ENCODE data around the gene MPHOSPH6. TPM values are rescaled to one million over a fixed set of nuclear protein-coding genes. Genes with fewer than 3 reads are reported as not detected.
A peak's percentile ranks its signal among the peaks of the same experiment; 100 is the strongest.
"Not testable (repeated sequence)": the region's sequence is repeated elsewhere in the genome, so short reads cannot be mapped to it uniquely, and the experiment has no call there.

Gene MPHOSPH6
- polyA plus RNA-seq (2013, experiment 1 of 4) = 60.0 TPM
- 59.4 TPM for polyA plus RNA-seq (2013, experiment 2 of 4)
- polyA plus RNA-seq (2013, experiment 3 of 4) = 52.9 TPM
- polyA plus RNA-seq (2013, experiment 4 of 4) = 65.3 TPM

DNA sequence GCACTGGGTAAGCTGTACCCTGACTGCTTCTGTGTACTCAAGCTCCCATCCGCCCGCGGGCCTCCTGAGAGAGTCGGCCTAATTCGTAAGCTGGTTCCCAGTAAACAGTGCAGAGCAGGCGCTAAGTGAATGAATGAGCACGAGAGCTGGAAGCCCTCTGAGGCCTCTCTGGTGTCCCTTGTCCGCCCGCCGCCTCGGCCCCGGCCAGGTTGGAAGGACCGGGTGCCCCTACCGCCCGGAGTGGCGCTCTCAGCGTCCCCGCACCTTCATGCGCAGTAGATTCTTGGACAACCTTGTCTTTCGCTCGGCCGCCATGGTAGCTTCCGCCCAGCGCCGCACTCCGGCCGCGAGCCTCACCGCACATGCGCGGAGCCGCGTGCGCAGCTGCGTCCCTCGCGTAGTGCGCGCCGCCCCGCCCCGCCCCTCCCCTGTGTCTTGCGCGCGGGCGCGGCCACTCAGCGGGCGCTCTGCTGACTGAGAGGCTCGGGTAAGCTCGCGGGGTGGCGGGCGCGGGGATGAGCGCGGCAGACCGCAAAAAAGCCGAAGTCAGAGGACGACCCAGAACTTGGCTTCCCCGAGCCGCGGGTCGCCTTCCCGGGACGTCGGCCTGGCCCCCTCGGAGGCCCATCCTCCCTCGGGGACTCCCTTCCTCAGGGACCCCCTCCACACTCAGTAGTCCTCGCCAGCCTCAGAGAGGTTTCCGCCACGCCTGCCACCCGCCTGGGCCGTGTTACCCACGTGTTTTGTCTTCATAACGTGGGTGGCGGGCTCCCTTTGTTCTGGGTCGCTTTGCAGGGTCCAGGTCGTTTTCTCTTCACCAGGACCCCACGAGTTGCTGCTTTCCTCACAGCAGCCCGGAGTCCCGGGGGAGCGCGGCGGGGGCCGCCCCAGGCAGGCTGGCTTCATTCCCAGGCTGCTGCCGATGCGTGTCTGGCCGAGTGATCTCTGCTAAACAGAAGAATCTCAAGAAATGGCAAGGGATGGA lies at the start of gene MPHOSPH6:
MPHOSPH6 (minus strand) TSS at position 364 of the 985 bp plus-strand sequence; CDS start at position 315, 49 bp downstream.
- 0 to 1% methylated on average over 89 of the region's 89 CpGs for WGBS, 2 experiments
- H3K9me3 ChIP-seq (ENCODE audit: control insufficient read depth, low read length) = no peaks in the 10 kb centered on the region
- H3K4me3 ChIP-seq (ENCODE audit: insufficient read depth, low read depth, low read length) = peak within 1 kb of the TSS; percentile 59
- H3K36me3 ChIP-seq (ENCODE audit: control insufficient read depth, insufficient read depth, low read length) = peaks cover 20% of the 10 kb centered on the region
- H3K27ac ChIP-seq (ENCODE audit: insufficient read depth, low read depth, low read length, poor library complexity, severe bottlenecking) = peak within 1 kb of the TSS; percentile 20
- peaks cover 25% of the 10 kb centered on the region for H3K27me3 ChIP-seq (ENCODE audit: control insufficient read depth, insufficient read depth, low read length, poor library complexity, severe bottlenecking)
- H3K4me1 ChIP-seq (ENCODE audit: control insufficient read depth, insufficient read depth, low read length) = no peaks in the 10 kb centered on the region

DNA sequence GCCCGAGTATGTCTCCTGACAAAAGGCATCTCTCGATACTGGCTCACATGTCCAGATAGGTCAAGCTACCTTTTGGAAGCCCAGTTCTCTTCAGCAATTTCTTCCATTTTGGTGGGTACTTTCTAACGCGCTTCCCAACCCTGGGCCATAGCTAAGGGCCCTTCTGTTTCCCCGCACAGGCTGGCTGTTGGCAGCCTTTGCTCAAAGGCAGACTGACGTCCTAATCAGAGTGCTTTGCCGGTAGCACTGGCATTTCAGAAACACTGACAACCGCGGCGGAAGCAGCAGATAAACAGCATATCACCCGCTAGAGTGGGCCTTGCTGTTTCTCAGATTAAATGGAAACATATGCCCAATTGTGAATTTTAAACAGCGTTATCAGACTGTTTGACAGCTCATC lies 49.3 kb upstream of the MPHOSPH6 start:
- 92 to 93% methylated on average over 12 of the region's 12 CpGs for WGBS, 2 experiments
- H3K4me3 ChIP-seq (ENCODE audit: insufficient read depth, low read depth, low read length) = no peak overlapping the region
- no peaks in the 10 kb centered on the region for H3K4me1 ChIP-seq (ENCODE audit: control insufficient read depth, insufficient read depth, low read length)
- no peak overlapping the region for H3K27ac ChIP-seq (ENCODE audit: insufficient read depth, low read depth, low read length, poor library complexity, severe bottlenecking)
- H3K27me3 ChIP-seq (ENCODE audit: control insufficient read depth, insufficient read depth, low read length, poor library complexity, severe bottlenecking) = no peaks in the 10 kb centered on the region
- no peaks in the 10 kb centered on the region for H3K9me3 ChIP-seq (ENCODE audit: control insufficient read depth, low read length)
- no peaks in the 10 kb centered on the region for H3K36me3 ChIP-seq (ENCODE audit: control insufficient read depth, insufficient read depth, low read length)

DNA sequence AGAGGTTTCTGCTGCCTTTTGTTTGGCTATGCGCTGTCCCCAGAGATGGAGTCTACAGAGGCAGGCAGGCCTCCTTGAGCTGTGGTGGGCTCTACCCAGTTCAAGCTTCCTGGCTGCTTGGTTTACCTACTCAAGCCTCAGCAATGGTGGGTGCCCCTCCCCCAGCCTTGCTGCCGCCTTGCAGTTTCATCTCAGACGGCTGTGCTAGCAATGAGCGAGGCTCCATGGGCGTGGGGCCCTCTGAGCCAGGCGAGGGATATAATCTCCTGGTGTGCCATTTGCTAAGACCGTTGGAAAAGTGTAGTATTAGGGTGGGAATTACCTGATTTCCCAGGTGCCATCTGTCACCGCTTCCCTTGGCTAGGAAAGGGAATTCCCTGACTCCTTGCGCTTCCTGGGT lies 39.3 kb upstream of the MPHOSPH6 start:
- not testable (repeated sequence) for H3K27ac ChIP-seq (ENCODE audit: insufficient read depth, low read depth, low read length, poor library complexity, severe bottlenecking); H3K9me3 ChIP-seq (ENCODE audit: control insufficient read depth, low read length); H3K4me3 ChIP-seq (ENCODE audit: insufficient read depth, low read depth, low read length); H3K27me3 ChIP-seq (ENCODE audit: control insufficient read depth, insufficient read depth, low read length, poor library complexity, severe bottlenecking); H3K4me1 ChIP-seq (ENCODE audit: control insufficient read depth, insufficient read depth, low read length); H3K36me3 ChIP-seq (ENCODE audit: control insufficient read depth, insufficient read depth, low read length)
- 93 to 95% methylated on average over 9 of the region's 9 CpGs for WGBS, 2 experiments

DNA sequence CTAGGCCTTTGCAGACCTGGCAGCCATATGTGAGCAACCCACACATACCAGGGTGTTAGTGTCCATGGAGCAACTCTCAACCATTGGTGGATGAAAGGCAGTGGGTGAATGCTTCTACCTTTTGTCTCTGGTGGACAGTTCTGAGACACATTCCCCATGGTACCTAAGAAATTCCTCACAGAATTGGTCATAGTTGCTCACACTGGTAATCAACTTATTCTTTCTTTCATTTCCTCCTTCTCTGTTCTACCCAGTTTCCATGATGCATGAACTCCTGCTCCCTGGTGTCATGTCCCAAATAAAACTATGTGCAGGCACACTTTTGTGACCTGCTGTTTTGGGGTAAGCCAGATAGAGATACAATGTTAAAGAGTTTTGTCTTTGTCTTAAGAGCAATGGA lies 33.2 kb upstream of the MPHOSPH6 start:
- no peak overlapping the region for H3K27ac ChIP-seq (ENCODE audit: insufficient read depth, low read depth, low read length, poor library complexity, severe bottlenecking)
- no peaks in the 10 kb centered on the region for H3K27me3 ChIP-seq (ENCODE audit: control insufficient read depth, insufficient read depth, low read length, poor library complexity, severe bottlenecking)
- H3K4me1 ChIP-seq (ENCODE audit: control insufficient read depth, insufficient read depth, low read length) = no peaks in the 10 kb centered on the region
- no peaks in the 10 kb centered on the region for H3K36me3 ChIP-seq (ENCODE audit: control insufficient read depth, insufficient read depth, low read length)
- H3K4me3 ChIP-seq (ENCODE audit: insufficient read depth, low read depth, low read length) = no peak overlapping the region
- H3K9me3 ChIP-seq (ENCODE audit: control insufficient read depth, low read length) = no peaks in the 10 kb centered on the region

- Histone ChIP-seq H3K4me3 (ENCODE audit: insufficient read depth, low read depth, low read length) (no peak overlapping the region), H3K27me3 (ENCODE audit: control insufficient read depth, insufficient read depth, low read length, poor library complexity, severe bottlenecking) (no peaks in the 10 kb centered on the region), H3K4me1 (ENCODE audit: control insufficient read depth, insufficient read depth, low read length) (no peaks in the 10 kb centered on the region), H3K9me3 (ENCODE audit: control insufficient read depth, low read length) (no peaks in the 10 kb centered on the region), H3K27ac (ENCODE audit: insufficient read depth, low read depth, low read length, poor library complexity, severe bottlenecking) (no peak overlapping the region), H3K36me3 (ENCODE audit: control insufficient read depth, insufficient read depth, low read length) (no peaks in the 10 kb centered on the region)
- WGBS, 2 experiments = 100% methylated on average over 1 of the region's 1 CpG; no CpG with 5 or more reads in 1 of the 2 experiments
Measured at GRCh38 chr16:82201926-82202325, 31.9 kb upstream of the MPHOSPH6 start.

GRCh38 chr16:82201351-82201750 lies 31.3 kb upstream of the MPHOSPH6 start:
- H3K36me3 ChIP-seq (ENCODE audit: control insufficient read depth, insufficient read depth, low read length) = no peaks in the 10 kb centered on the region
- no peak overlapping the region for H3K4me3 ChIP-seq (ENCODE audit: insufficient read depth, low read depth, low read length)
- WGBS, 2 experiments = 64 to 86% methylated on average over 1 to 2 of the region's 2 CpGs
- no peaks in the 10 kb centered on the region for H3K27me3 ChIP-seq (ENCODE audit: control insufficient read depth, insufficient read depth, low read length, poor library complexity, severe bottlenecking)
- no peaks in the 10 kb centered on the region for H3K9me3 ChIP-seq (ENCODE audit: control insufficient read depth, low read length)
- H3K27ac ChIP-seq (ENCODE audit: insufficient read depth, low read depth, low read length, poor library complexity, severe bottlenecking) = no peak overlapping the region
- H3K4me1 ChIP-seq (ENCODE audit: control insufficient read depth, insufficient read depth, low read length) = no peaks in the 10 kb centered on the region

- Histone ChIP-seq H3K27me3 (ENCODE audit: control insufficient read depth, insufficient read depth, low read length, poor library complexity, severe bottlenecking) (no peaks in the 10 kb centered on the region), H3K9me3 (ENCODE audit: control insufficient read depth, low read length) (no peaks in the 10 kb centered on the region), H3K36me3 (ENCODE audit: control insufficient read depth, insufficient read depth, low read length) (no peaks in the 10 kb centered on the region), H3K27ac (ENCODE audit: insufficient read depth, low read depth, low read length, poor library complexity, severe bottlenecking) (no peak overlapping the region), H3K4me1 (ENCODE audit: control insufficient read depth, insufficient read depth, low read length) (no peaks in the 10 kb centered on the region), H3K4me3 (ENCODE audit: insufficient read depth, low read depth, low read length) (no peak overlapping the region)
- WGBS, 2 experiments = 89 to 100% methylated on average over 1 of the region's 1 CpG
Measured at GRCh38 chr16:82199209-82199608, 29.2 kb upstream of the MPHOSPH6 start.

GRCh38 chr16:82197540-82198240 lies 27.7 kb upstream of the MPHOSPH6 start:
- Histone ChIP-seq H3K4me3 (ENCODE audit: insufficient read depth, low read depth, low read length) (no peak overlapping the region), H3K4me1 (ENCODE audit: control insufficient read depth, insufficient read depth, low read length) (no peaks in the 10 kb centered on the region)
- 88 to 91% methylated on average over 7 of the region's 7 CpGs for WGBS, 2 experiments

DNA sequence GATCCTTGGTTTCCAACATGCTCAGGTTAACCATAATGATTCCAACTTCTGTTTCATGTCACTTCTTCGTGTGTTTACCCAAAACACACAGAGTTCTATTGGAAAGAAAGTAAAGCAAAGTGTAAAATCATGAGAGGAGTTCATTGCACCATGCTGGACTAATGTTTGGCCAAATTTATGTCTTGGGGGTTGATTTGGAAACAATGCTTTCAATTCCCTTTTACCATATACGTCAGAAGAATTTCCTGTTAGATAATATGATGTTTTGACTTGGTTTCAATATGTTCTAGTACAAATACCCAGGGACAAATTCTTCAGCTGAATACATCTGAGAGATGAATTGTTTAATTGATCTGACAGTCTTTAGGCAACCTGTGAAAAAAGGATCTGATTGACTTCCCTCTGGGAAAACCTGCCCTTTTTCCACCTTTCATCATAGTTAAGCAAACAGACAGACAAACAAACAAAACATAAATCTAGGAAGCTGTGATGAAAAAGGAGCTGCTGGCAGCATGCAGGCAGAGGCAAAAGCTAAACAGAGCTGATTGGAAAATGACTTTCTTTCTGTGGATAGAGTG lies 26.0 kb upstream of the MPHOSPH6 start:
- no peaks in the 10 kb centered on the region for H3K4me1 ChIP-seq (ENCODE audit: control insufficient read depth, insufficient read depth, low read length)
- no peaks in the 10 kb centered on the region for H3K27me3 ChIP-seq (ENCODE audit: control insufficient read depth, insufficient read depth, low read length, poor library complexity, severe bottlenecking)
- 96 to 100% methylated on average over 1 to 2 of the region's 2 CpGs for WGBS, 2 experiments
- no peak overlapping the region for H3K4me3 ChIP-seq (ENCODE audit: insufficient read depth, low read depth, low read length)
- H3K9me3 ChIP-seq (ENCODE audit: control insufficient read depth, low read length) = no peaks in the 10 kb centered on the region
- H3K27ac ChIP-seq (ENCODE audit: insufficient read depth, low read depth, low read length, poor library complexity, severe bottlenecking) = no peak overlapping the region
- H3K36me3 ChIP-seq (ENCODE audit: control insufficient read depth, insufficient read depth, low read length) = no peaks in the 10 kb centered on the region

More at GRCh38 chr16:82197540-82198240, 27.7 kb upstream of the MPHOSPH6 start:
- H3K36me3 ChIP-seq (ENCODE audit: control insufficient read depth, insufficient read depth, low read length) = no peaks in the 10 kb centered on the region
- no peak overlapping the region for H3K27ac ChIP-seq (ENCODE audit: insufficient read depth, low read depth, low read length, poor library complexity, severe bottlenecking)
- no peaks in the 10 kb centered on the region for H3K9me3 ChIP-seq (ENCODE audit: control insufficient read depth, low read length)
- no peaks in the 10 kb centered on the region for H3K27me3 ChIP-seq (ENCODE audit: control insufficient read depth, insufficient read depth, low read length, poor library complexity, severe bottlenecking)

GRCh38 chr16:82194086-82194485 lies 24.1 kb upstream of the MPHOSPH6 start:
- 100% methylated on average over 1 of the region's 1 CpG; no CpG with 5 or more reads in 1 of the 2 experiments for WGBS, 2 experiments

More at GRCh38 chr16:82194086-82194485, 24.1 kb upstream of the MPHOSPH6 start:
- Histone ChIP-seq H3K27ac (ENCODE audit: insufficient read depth, low read depth, low read length, poor library complexity, severe bottlenecking) (no peak overlapping the region), H3K36me3 (ENCODE audit: control insufficient read depth, insufficient read depth, low read length) (no peaks in the 10 kb centered on the region), H3K4me1 (ENCODE audit: control insufficient read depth, insufficient read depth, low read length) (no peaks in the 10 kb centered on the region), H3K27me3 (ENCODE audit: control insufficient read depth, insufficient read depth, low read length, poor library complexity, severe bottlenecking) (no peaks in the 10 kb centered on the region), H3K9me3 (ENCODE audit: control insufficient read depth, low read length) (no peaks in the 10 kb centered on the region), H3K4me3 (ENCODE audit: insufficient read depth, low read depth, low read length) (no peak overlapping the region)

Data from ectodermal cell (in vitro differentiated cells).